H9 (cell line): ENCODE measurements around the gene TCAF1. TPM values are rescaled to one million over a fixed set of nuclear protein-coding genes. Genes with fewer than 3 reads are reported as not detected.
"Not testable (repeated sequence)": the region's sequence is repeated elsewhere in the genome, so short reads cannot be mapped to it uniquely, and the experiment has no call there.

Source experiments
- DNase-seq: peaks from one replicate; pipeline ENCODE4 v3.0.0-alpha.2; 2017
- H2AFZ ChIP-seq: one replicate; pipeline ENCODE4 v1.6.1; 2013; ENCODE audit warnings: mild to moderate bottlenecking, low read length, control low read depth, moderate library complexity
- H2AK5ac ChIP-seq: 2 replicates; pipeline ENCODE4 v1.6.1; 2013; ENCODE audit warnings: low read length, control low read depth, mixed read lengths; ENCODE audit not compliant: insufficient read length
- H2BK120ac ChIP-seq: one replicate; pipeline ENCODE4 v1.6.1; 2013; ENCODE audit warnings: low read depth, mild to moderate bottlenecking, low read length, control low read depth, inconsistent platforms; ENCODE audit not compliant: poor library complexity, severe bottlenecking
- H2BK12ac ChIP-seq: 2 replicates; pipeline ENCODE4 v1.6.1; 2013; ENCODE audit warnings: low read length, control low read depth, mixed read lengths, low read depth; ENCODE audit not compliant: insufficient read length
- H2BK15ac ChIP-seq: 2 replicates; pipeline ENCODE4 v1.6.1; 2013; ENCODE audit warnings: low read depth, low read length, control low read depth
- H2BK20ac ChIP-seq: one replicate; pipeline ENCODE4 v1.6.1; 2013; ENCODE audit warnings: low read depth, mild to moderate bottlenecking, low read length, control low read depth, inconsistent platforms; ENCODE audit not compliant: poor library complexity, severe bottlenecking
- H2BK5ac ChIP-seq: 2 replicates; pipeline ENCODE4 v1.6.1; 2013; ENCODE audit warnings: low read length, control low read depth, mixed read lengths; ENCODE audit not compliant: insufficient read length
- H3K14ac ChIP-seq: 2 replicates; pipeline ENCODE4 v1.6.1; 2013; ENCODE audit warnings: low read length, control low read depth; ENCODE audit not compliant: insufficient read depth
- H3K18ac ChIP-seq: 2 replicates; pipeline ENCODE4 v1.6.1; 2013; ENCODE audit warnings: low read depth, mild to moderate bottlenecking, mixed read lengths, low read length, control low read depth; ENCODE audit not compliant: insufficient read length
- H3K23ac ChIP-seq: 2 replicates; pipeline ENCODE4 v1.6.1; 2013; ENCODE audit warnings: low read length, control low read depth, mixed read lengths, low read depth; ENCODE audit not compliant: insufficient read length
- H3K23me2 ChIP-seq: 2 replicates; pipeline ENCODE4 v1.6.1; 2013; ENCODE audit warnings: low read depth, mild to moderate bottlenecking, mixed read lengths, low read length, control low read depth; ENCODE audit not compliant: insufficient read length, poor library complexity, severe bottlenecking
- H3K27ac ChIP-seq: 2 replicates; pipeline ENCODE4 v1.5.1; 2013; ENCODE audit warnings: low read length, control low read depth, mixed read lengths, low read depth; ENCODE audit not compliant: insufficient read length
- H3K27me3 ChIP-seq: 2 replicates; pipeline ENCODE4 v1.6.1; 2013; ENCODE audit warnings: low read length, control low read depth, inconsistent platforms; ENCODE audit not compliant: insufficient read depth
- H3K4ac ChIP-seq: 2 replicates; pipeline ENCODE4 v1.6.1; 2013; ENCODE audit warnings: low read depth, mild to moderate bottlenecking, control low read depth, inconsistent platforms, low read length, moderate library complexity
- H3K4me1 ChIP-seq: 2 replicates; pipeline ENCODE4 v1.6.1; 2013; ENCODE audit warnings: low read length, control low read depth, inconsistent platforms; ENCODE audit not compliant: insufficient read depth
- H3K4me2 ChIP-seq: 2 replicates; pipeline ENCODE4 v1.6.1; 2013; ENCODE audit warnings: low read length, control low read depth, mixed read lengths; ENCODE audit not compliant: insufficient read length, insufficient read depth
- H3K56ac ChIP-seq: 2 replicates; pipeline ENCODE4 v1.6.1; 2013; ENCODE audit warnings: low read depth, mild to moderate bottlenecking, mixed read lengths, low read length, control low read depth; ENCODE audit not compliant: insufficient read length
- H3K79me1 ChIP-seq: 2 replicates; pipeline ENCODE4 v1.6.1; 2013; ENCODE audit warnings: low read depth, mild to moderate bottlenecking, moderate library complexity, low read length, control low read depth, inconsistent platforms; ENCODE audit not compliant: insufficient read depth, poor library complexity, severe bottlenecking
- H3K79me2 ChIP-seq: 2 replicates; pipeline ENCODE4 v1.6.1; 2013; ENCODE audit warnings: low read length, control low read depth, inconsistent platforms; ENCODE audit not compliant: insufficient read depth
- H3K9ac ChIP-seq: 2 replicates; pipeline ENCODE4 v1.6.1; 2013; ENCODE audit warnings: low read length, control low read depth, mixed read lengths; ENCODE audit not compliant: insufficient read length; ENCODE audit errors: extremely low read depth
- H3K9me3 ChIP-seq: one replicate; pipeline ENCODE4 v1.6.1; 2013; ENCODE audit warnings: low read depth, low read length, inconsistent platforms; ENCODE audit not compliant: control insufficient read depth
- H3T11ph ChIP-seq: one replicate; pipeline ENCODE4 v1.6.1; 2013; ENCODE audit warnings: mild to moderate bottlenecking, low read length, control low read depth, inconsistent platforms
- H4K20me1 ChIP-seq: one replicate; pipeline ENCODE4 v1.6.1; 2013; ENCODE audit not compliant: control insufficient read depth, insufficient read length, insufficient read depth
- H4K5ac ChIP-seq: 2 replicates; pipeline ENCODE4 v1.6.1; 2013; ENCODE audit warnings: low read depth, mild to moderate bottlenecking, mixed read lengths, low read length, control low read depth; ENCODE audit not compliant: insufficient read length
- H4K8ac ChIP-seq: replicated peaks from 2 replicates; pipeline ENCODE4 v1.6.1; 2013; ENCODE audit warnings: low read length, control low read depth, mixed read lengths, low read depth; ENCODE audit not compliant: insufficient read length
- H4K91ac ChIP-seq: 2 replicates; pipeline ENCODE4 v1.6.1; 2013; ENCODE audit warnings: low read depth, mild to moderate bottlenecking, moderate library complexity, mixed read lengths, low read length, control low read depth; ENCODE audit not compliant: insufficient read length
- H3K27ac Mint-ChIP-seq, 3 experiments: 2 replicates in 2 of 3; 3 replicates in 1 of 3; pipeline ENCODE4 v1.8.0; 2020 to 2021; ENCODE audit warnings: mixed read lengths in 3 of 3, mild to moderate bottlenecking in 1 of 3, moderate library complexity in 1 of 3
- H3K27me3 Mint-ChIP-seq: 2 replicates; pipeline ENCODE4 v1.8.0; 2021; ENCODE audit warnings: low read depth, mild to moderate bottlenecking, moderate library complexity, mixed read lengths
- H3K36me3 Mint-ChIP-seq, 3 experiments: 2 replicates in 2 of 3; 3 replicates in 1 of 3; pipeline ENCODE4 v1.8.0; 2020 to 2021; ENCODE audit warnings: low read depth in 3 of 3, mixed read lengths in 3 of 3; ENCODE audit not compliant: insufficient read depth in 1 of 3
- H3K4me1 Mint-ChIP-seq, 2 experiments: 2 replicates each; pipeline ENCODE4 v1.8.0; 2020; ENCODE audit warnings: mixed read lengths in 2 of 2
- H3K4me3 Mint-ChIP-seq, 2 experiments: 2 replicates in 1 of 2; 3 replicates in 1 of 2; pipeline ENCODE4 v1.8.0; 2020 to 2021; ENCODE audit warnings: mild to moderate bottlenecking in 2 of 2, mixed read lengths in 2 of 2, moderate library complexity in 1 of 2
- H3K9me3 Mint-ChIP-seq, 2 experiments: 2 replicates in 1 of 2; 3 replicates in 1 of 2; pipeline ENCODE4 v1.8.0; 2020; ENCODE audit warnings: mild to moderate bottlenecking in 2 of 2, mixed read lengths in 2 of 2, moderate library complexity in 1 of 2
- CTCF ChIP-seq: fragments of 200-600 bp; sonication (generic); conservative IDR thresholded peaks from 3 replicates; pipeline ENCODE4 v1.8.0; 2021; ENCODE audit warnings: antibody characterized with exemption, mild to moderate bottlenecking
- WGBS: extraction: QIAGEN DNeasy Blood & Tissue Kit; methylation state at CpG from one replicate; pipeline ENCODE4 v1.1.7; 2013; ENCODE audit warnings: missing lambda C conversion rate, low lambda C conversion rate, mixed read lengths; ENCODE audit not compliant: insufficient read length; ENCODE audit errors: extremely low coverage; 5-methylcytosine and 5-hydroxymethylcytosine counted together
- total RNA-seq: library from RNA; stranded (reverse); gene quantifications from 2 replicates; pipeline ENCODE4 v1.2.1, GENCODE V29; 2021

Gene TCAF1
- total RNA-seq, 1 experiment from 2014 or later = 46.8 TPM

DNA sequence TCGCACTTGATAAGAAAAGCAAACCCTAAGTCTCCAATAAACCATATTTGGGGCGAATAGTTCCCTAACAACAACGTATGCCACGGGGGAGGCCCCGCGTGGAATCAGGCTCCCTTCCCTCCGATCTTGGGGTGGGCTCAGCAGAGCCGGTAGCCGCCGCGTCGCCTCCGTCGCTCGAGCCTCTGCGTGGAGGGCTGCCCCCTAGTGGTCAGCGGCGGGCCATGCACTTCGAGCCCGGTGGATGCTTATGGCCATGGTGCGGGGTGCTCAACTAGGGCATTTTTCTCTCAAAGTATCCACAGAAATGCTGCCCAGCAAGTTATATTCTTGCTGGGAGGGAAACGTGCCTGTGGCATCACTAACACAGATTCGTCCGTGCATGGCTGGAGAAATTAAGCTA is 64.8 kb downstream of the TCAF1 start:
- not testable (repeated sequence) for H3K4me2 ChIP-seq, H2BK12ac ChIP-seq, H3T11ph ChIP-seq, H3K36me3 Mint-ChIP-seq, H3K23ac ChIP-seq, H3K23me2 ChIP-seq, H3K18ac ChIP-seq, H3K4ac ChIP-seq, H3K9me3 Mint-ChIP-seq, H4K20me1 ChIP-seq, H3K27me3 Mint-ChIP-seq, H2BK15ac ChIP-seq, H3K27ac ChIP-seq, H2BK20ac ChIP-seq, DNase-seq, H3K9ac ChIP-seq, H4K8ac ChIP-seq, H3K4me3 Mint-ChIP-seq, H3K56ac ChIP-seq, H4K91ac ChIP-seq, H2AFZ ChIP-seq, H3K14ac ChIP-seq, H3K27ac Mint-ChIP-seq, H3K79me1 ChIP-seq, H4K5ac ChIP-seq, H3K79me2 ChIP-seq, H3K4me1 ChIP-seq, H2BK120ac ChIP-seq, H2AK5ac ChIP-seq, H3K9me3 ChIP-seq, H3K4me1 Mint-ChIP-seq, H2BK5ac ChIP-seq, H3K27me3 ChIP-seq
- WGBS = no CpG with 5 or more reads among the region's 24 CpGs
- peak; percentile 63 for TF ChIP-seq CTCF

DNA sequence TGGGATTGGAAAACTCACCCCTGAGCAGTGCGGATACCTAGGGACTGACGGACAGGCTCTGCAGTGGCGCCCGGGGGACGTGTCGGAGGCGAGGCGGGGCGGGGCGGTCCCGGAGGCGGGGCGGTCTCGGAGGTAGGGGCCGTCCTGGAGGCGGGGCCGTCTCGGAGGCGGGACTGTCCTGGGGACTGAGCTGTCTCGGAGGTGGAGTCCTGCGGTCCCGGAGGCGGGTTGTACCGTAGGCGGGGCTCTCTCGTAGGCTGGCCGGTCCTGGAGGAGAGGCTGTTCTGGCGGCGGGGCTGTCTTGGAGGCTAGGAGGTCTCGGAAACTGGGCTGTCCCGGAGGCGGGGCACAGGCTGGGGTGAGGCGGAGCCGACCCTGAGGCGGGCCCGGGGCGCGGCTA is 65.4 kb downstream of the TCAF1 start:
- not testable (repeated sequence) for H3K4me1 ChIP-seq, H3K27me3 ChIP-seq, H2AK5ac ChIP-seq, H4K5ac ChIP-seq, H3K23ac ChIP-seq, H3K23me2 ChIP-seq, H2BK12ac ChIP-seq, H2AFZ ChIP-seq, H2BK120ac ChIP-seq, H3K79me2 ChIP-seq, H3K18ac ChIP-seq, H4K91ac ChIP-seq, DNase-seq, H3K79me1 ChIP-seq, H4K8ac ChIP-seq, H3K56ac ChIP-seq, H3K9ac ChIP-seq, H3K36me3 Mint-ChIP-seq, H3K4me1 Mint-ChIP-seq, H3K27ac Mint-ChIP-seq, H3K27me3 Mint-ChIP-seq, H3K9me3 ChIP-seq, H2BK20ac ChIP-seq, H3K9me3 Mint-ChIP-seq, H3K14ac ChIP-seq, H2BK15ac ChIP-seq, H4K20me1 ChIP-seq, H3K4me2 ChIP-seq, H3K27ac ChIP-seq, H3K4ac ChIP-seq, H3T11ph ChIP-seq, H2BK5ac ChIP-seq
- no CpG with 5 or more reads among the region's 38 CpGs for WGBS
- H3K4me3 Mint-ChIP-seq = peak overlapping the region; percentile 54 to 72
